Measurements from ENCODE around the gene EGFR. TPM values are rescaled to one million over a fixed set of nuclear protein-coding genes. Genes with fewer than 3 reads are reported as not detected.

The EGFR gene
- total RNA-seq, 2 donors from 2014 or later = 57.8 to 63.4 TPM

- Histone ChIP-seq H3K4me3 (no peak overlapping the region), H3K4me1 (no peaks in the 10 kb centered on the region), H3K36me3 (no peaks in the 10 kb centered on the region), H3K9ac (ENCODE audit: low read depth in 2 of 2, low read length in 2 of 2) (no peak overlapping the region), H3K27ac (no peak overlapping the region), H3K27me3 (no peaks in the 10 kb centered on the region), H3K9me3 (no peaks in the 10 kb centered on the region)
- DNase-seq = no peak
- intact Hi-C loops (cut with DNase I) = no loop called here
- TF ChIP-seq CTCF (IDR thresholded peaks at IDR 0.05) = no peak
Observed at GRCh38 chr7:55095672-55096071, 76.9 kb downstream of the EGFR start.

GRCh38 chr7:55096323-55096722 lies 77.5 kb downstream of the EGFR start:
- Histone ChIP-seq H3K4me1 (no peaks in the 10 kb centered on the region), H3K36me3 (no peaks in the 10 kb centered on the region), H3K27ac (no peak overlapping the region), H3K4me3 (no peak overlapping the region), H3K27me3 (no peaks in the 10 kb centered on the region), H3K9me3 (no peaks in the 10 kb centered on the region), H3K9ac (ENCODE audit: low read depth in 2 of 2, low read length in 2 of 2) (no peak overlapping the region)
- no peak for TF ChIP-seq CTCF (IDR thresholded peaks at IDR 0.05)
- no peak for DNase-seq
- intact Hi-C loops (cut with DNase I) = no loop called here

GRCh38 chr7:55097100-55097499 lies 78.3 kb downstream of the EGFR start:
- intact Hi-C loops (cut with DNase I) = no loop called here
- H3K36me3 ChIP-seq = no peaks in the 10 kb centered on the region
- no peaks in the 10 kb centered on the region for H3K4me1 ChIP-seq
- TF ChIP-seq CTCF (IDR thresholded peaks at IDR 0.05) = no peak
- no peaks in the 10 kb centered on the region for H3K27me3 ChIP-seq
- no peak overlapping the region for H3K9ac ChIP-seq (ENCODE audit: low read depth in 2 of 2, low read length in 2 of 2)
- DNase-seq = no peak
- no peaks in the 10 kb centered on the region for H3K9me3 ChIP-seq
- no peak overlapping the region for H3K4me3 ChIP-seq
- no peak overlapping the region for H3K27ac ChIP-seq

- Histone ChIP-seq H3K36me3 (no peaks in the 10 kb centered on the region), H3K27me3 (no peaks in the 10 kb centered on the region), H3K27ac (no peak overlapping the region), H3K9ac (ENCODE audit: low read depth in 2 of 2, low read length in 2 of 2) (no peak overlapping the region), H3K9me3 (no peaks in the 10 kb centered on the region), H3K4me1 (no peaks in the 10 kb centered on the region), H3K4me3 (no peak overlapping the region)
- no peak for DNase-seq
- TF ChIP-seq CTCF (IDR thresholded peaks at IDR 0.05) = no peak
- intact Hi-C loops (cut with DNase I) = no loop called here
Observed at GRCh38 chr7:55099066-55099820, 80.4 kb downstream of the EGFR start.

- no peak for DNase-seq
- Histone ChIP-seq H3K9ac (ENCODE audit: low read depth in 2 of 2, low read length in 2 of 2) (no peak overlapping the region), H3K4me1 (no peaks in the 10 kb centered on the region), H3K27ac (no peak overlapping the region), H3K4me3 (no peak overlapping the region), H3K9me3 (no peaks in the 10 kb centered on the region), H3K36me3 (no peaks in the 10 kb centered on the region), H3K27me3 (no peaks in the 10 kb centered on the region)
- intact Hi-C loops (cut with DNase I) = no loop called here
- TF ChIP-seq CTCF (IDR thresholded peaks at IDR 0.05) = no peak
Observed at GRCh38 chr7:55099821-55100543, 81.2 kb downstream of the EGFR start.
